ENCODE data around the gene ZNF680.

DNA sequence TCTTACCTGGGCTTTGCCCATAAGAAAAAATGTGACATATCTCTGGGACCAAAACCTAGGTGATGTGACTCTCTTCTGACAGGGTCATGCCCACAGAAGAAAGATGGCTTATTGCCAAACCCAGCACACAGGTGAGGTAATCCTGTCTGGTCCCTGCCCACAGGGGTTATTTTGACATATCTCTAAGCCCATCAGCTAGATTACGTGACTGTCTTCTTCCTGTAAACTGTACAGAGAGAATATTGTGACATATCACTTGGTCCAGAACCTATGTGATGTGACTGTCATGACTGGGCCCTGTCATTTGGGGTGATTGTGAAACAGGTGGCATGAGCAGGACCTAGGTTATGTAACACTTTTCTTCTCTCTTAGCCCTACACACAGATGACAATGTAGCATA is 48.8 kb upstream of the ZNF680 start:
- TF ChIP-seq, protein P1, sequence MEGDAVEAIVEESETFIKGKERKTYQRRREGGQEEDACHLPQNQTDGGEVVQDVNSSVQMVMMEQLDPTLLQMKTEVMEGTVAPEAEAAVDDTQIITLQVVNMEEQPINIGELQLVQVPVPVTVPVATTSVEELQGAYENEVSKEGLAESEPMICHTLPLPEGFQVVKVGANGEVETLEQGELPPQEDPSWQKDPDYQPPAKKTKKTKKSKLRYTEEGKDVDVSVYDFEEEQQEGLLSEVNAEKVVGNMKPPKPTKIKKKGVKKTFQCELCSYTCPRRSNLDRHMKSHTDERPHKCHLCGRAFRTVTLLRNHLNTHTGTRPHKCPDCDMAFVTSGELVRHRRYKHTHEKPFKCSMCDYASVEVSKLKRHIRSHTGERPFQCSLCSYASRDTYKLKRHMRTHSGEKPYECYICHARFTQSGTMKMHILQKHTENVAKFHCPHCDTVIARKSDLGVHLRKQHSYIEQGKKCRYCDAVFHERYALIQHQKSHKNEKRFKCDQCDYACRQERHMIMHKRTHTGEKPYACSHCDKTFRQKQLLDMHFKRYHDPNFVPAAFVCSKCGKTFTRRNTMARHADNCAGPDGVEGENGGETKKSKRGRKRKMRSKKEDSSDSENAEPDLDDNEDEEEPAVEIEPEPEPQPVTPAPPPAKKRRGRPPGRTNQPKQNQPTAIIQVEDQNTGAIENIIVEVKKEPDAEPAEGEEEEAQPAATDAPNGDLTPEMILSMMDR (IDR thresholded peaks at IDR 0.05; ENCODE audit: borderline replicate concordance, extremely low read depth, low read length, poor library complexity, severe bottlenecking): no peak
- no peak for TF ChIP-seq EZH2 (IDR thresholded peaks at IDR 0.05; ENCODE audit: borderline replicate concordance, low read depth, low read length, severe bottlenecking)

Measured in DND-41 (cell line).